HG03060 (cell line): ENCODE data around the gene DNM1.

Source experiments
- ATAC-seq: cut with Tn5 transposase; IDR thresholded peaks from one replicate; pipeline ENCODE4 v1.9.1; 2021; ENCODE audit warnings: low read depth, moderate number of reproducible peaks; ENCODE audit not compliant: unreplicated experiment

The DNM1 gene

GRCh38 chr9:128298535-128299482 lies 95.6 kb downstream of the DNM1 start:
- ATAC-seq, result no peak

- no peak for ATAC-seq
Measured at GRCh38 chr9:128304136-128304970, 101.2 kb downstream of the DNM1 start.
